Measurements from ENCODE around the gene NUTM2E.
"Not testable (repeated sequence)": the region's sequence is repeated elsewhere in the genome, so short reads cannot be mapped to it uniquely, and the experiment has no call there.

- TF ChIP-seq POLR2A (IDR thresholded peaks at IDR 0.05; ENCODE audit: low read length); GATA1 (IDR thresholded peaks at IDR 0.05; ENCODE audit: low read depth, low read length): not testable (repeated sequence)
Observed at GRCh38 chr10:79777997-79778396, 48.5 kb upstream of the NUTM2E start.
